C4-2B (cell line): Measurements from ENCODE around the gene HOXC5.

Source experiments
- H3K27ac ChIP-seq: fragments of 450-650 bp; 2 replicates; pipeline ENCODE4 v1.5.1; 2017
- ZFX ChIP-seq: fragments of 450-650 bp; IDR thresholded peaks from 2 replicates; pipeline ENCODE4 v1.6.1; 2017
- TF ChIP-seq, protein P1 (sequence below): fragments of 450-650 bp; conservative IDR thresholded peaks from 2 replicates; pipeline ENCODE4 v1.5.1; 2017; ENCODE audit warnings: mild to moderate bottlenecking

The HOXC5 gene

DNA sequence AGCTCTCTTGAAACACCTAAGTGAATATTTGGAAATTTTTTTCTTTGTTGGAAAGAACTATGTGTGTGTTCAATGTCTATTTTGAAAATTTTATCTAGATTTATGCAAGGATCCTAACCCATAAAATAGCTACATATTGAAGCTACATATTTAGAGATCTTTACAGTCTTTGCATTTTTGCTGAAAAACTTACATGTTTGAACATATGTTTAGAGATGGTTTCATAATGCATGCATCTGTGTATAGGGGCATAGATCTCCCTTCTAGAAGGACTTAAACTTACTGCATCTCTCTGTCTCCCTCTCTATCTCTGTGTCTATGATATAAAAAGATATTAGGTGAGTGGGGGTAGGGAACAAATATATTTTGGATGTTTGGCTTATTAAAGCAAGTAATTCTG is 12.6 kb downstream of the HOXC5 start:
- no peak overlapping the region for H3K27ac ChIP-seq
- no peak for TF ChIP-seq ZFX
- TF ChIP-seq, protein P1, sequence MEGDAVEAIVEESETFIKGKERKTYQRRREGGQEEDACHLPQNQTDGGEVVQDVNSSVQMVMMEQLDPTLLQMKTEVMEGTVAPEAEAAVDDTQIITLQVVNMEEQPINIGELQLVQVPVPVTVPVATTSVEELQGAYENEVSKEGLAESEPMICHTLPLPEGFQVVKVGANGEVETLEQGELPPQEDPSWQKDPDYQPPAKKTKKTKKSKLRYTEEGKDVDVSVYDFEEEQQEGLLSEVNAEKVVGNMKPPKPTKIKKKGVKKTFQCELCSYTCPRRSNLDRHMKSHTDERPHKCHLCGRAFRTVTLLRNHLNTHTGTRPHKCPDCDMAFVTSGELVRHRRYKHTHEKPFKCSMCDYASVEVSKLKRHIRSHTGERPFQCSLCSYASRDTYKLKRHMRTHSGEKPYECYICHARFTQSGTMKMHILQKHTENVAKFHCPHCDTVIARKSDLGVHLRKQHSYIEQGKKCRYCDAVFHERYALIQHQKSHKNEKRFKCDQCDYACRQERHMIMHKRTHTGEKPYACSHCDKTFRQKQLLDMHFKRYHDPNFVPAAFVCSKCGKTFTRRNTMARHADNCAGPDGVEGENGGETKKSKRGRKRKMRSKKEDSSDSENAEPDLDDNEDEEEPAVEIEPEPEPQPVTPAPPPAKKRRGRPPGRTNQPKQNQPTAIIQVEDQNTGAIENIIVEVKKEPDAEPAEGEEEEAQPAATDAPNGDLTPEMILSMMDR: no peak

DNA sequence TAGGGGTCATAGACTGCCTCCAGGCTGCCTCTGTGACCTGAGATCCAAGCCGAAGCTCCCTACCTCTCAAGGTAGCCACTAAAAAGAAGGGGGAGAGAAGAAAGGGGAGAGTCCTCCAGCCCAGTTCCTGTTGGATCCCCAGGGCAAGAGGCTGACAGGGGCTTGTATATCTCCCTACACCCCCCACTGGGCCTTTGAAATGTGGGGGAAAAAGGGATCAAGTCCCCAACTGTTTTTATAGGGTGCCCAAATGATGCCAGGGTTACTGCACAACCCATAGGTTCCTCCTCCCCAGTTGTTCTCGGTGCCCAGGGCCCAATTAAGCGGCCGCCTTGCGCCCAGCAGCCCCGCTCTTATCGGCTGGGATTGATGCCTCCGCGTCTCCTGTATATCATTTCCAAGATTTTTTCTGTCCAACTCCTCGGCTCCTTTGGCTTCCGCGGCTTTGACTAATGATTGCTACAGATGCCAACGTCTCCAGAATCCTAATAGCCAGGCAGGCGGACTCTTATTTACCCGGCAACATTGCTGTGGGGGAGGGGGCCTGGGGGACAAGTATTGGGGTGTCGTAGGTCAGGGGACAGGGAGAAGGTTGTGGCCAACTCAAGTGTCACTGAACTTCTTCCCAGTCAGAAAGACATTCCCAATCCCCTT is 13.1 kb downstream of the HOXC5 start:
- TF ChIP-seq, protein P1: no peak
- no peak for TF ChIP-seq ZFX
- no peak overlapping the region for H3K27ac ChIP-seq

DNA sequence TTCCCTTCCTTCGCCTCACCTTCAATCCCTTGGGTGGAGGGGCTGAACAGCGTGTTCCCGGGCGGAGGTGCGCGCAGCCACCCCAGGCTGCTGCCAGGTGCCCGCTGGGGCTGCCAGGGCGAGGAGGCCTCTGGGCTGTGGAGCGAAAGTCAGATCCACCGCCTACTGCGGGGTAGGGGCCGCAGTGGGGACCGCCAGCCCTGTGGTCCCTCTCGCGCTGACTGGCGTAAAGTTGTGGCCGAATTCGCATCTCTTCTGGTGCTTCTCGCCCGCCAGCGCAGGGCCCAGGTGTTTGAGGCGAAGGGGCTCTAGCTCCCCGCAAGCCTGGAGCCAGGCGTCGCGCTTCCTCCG is 13.9 kb downstream of the HOXC5 start:
- H3K27ac ChIP-seq: no peak overlapping the region
- TF ChIP-seq, protein P1: no peak
- TF ChIP-seq ZFX: no peak

DNA sequence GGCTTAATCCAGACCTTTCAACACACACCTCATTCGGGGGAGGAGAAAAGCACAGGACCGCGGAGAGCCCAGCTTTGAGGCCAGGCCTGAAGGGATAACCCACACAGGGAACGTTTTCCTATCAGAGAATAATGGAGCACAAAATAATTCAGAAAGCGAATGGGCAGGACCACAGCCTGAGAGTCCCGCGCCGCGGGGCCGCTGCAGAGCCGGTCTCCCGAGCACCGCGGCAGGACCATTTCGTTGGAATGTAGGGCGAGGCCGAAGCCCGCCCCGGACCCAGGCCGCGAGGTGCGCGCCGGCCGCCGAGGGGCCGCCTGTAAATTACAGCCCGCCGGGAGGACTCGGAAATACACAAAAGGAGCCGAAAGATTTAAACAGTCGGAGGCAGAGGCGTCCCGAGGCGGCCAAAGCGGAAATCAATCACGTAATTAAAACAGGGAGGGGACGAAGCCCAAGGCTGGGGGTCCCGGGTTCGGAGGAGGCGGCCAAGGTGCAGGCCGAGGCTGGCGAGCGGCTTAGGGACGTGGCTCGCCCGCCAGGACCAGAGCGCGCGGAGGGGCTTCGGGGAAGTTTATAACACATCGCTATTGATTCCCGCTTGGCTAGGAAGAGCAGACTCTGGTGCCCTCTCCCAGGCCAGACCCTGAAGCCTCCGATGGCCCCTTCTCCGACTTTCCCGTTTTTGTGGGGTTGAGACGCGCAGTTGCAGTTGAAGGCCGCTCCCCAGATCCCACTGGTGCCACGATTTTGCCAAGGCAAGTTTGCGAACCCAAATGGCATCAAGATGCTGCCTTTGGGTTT is 14.5 kb downstream of the HOXC5 start:
- no peak for TF ChIP-seq ZFX
- TF ChIP-seq, protein P1: no peak
- H3K27ac ChIP-seq: no peak overlapping the region

DNA sequence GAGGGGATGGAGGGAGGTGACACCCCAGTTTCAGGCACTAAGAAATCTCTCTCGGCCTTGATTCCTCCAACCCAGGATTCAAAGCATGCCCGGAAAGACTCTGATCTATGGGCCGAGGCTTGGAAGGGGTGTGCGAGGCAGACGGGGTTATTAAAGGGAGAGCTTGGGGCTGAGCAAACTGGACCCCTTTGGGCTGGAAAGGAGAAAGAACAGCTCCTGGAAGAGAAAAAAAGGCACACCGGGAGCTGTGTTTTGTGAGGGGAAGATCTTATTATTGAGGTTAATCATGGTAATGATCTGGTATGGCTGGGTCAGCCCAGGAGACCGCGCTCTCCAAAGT is 15.1 kb downstream of the HOXC5 start:
- no peak overlapping the region for H3K27ac ChIP-seq
- TF ChIP-seq, protein P1: no peak
- no peak for TF ChIP-seq ZFX

DNA sequence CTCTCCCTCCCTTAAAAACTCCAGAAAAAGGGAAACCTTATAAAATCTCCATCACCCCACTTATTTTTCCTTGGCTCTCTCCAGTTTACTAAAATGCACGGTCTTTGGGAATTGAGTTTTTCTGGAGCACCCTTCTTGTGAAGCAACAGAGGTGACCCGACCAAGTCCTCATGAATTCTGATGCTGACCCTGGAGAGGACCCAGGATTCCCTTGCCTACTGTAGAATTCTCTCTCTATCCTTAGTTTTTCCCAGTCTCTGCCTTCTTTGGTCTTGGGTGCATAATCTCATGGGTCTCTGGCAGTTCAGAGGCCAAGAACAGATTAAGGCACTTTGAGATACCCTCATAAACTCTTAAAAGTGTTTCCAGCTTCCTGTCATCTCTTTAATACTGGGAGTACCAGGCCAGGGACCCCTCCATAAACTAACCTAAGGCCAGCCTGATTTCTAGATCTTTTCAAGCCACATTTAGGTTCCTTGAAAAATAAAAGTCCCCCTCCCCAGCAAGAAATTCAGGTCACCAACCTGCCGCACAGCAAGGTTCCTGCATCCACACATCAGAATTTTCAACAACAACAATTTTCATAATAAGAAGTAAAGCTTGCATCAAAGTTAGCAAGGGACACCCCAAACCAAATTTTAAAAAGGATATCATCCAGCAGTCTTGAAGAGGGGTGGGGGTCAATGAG is 15.7 kb downstream of the HOXC5 start:
- no peak overlapping the region for H3K27ac ChIP-seq
- TF ChIP-seq, protein P1: no peak
- TF ChIP-seq ZFX: no peak

DNA sequence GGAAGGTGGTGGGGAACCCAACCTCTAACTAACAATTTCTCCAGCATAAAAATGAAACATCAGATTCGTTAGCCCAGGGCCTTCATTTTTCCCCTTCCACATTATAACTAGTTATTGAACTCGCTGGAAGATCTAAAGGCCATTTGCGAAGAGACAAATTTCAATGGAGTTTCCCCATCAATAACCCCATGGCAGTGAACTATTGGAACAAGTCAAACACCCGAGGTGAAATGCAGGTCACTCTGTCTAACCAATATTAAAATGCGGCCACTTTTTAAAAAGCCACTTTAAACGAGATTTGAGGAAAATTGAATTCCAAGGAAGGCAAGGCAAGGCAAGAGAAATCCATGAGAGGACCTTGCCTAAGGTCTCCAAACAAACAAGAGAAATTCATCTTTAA is 16.3 kb downstream of the HOXC5 start:
- H3K27ac ChIP-seq: no peak overlapping the region
- TF ChIP-seq, protein P1: no peak
- no peak for TF ChIP-seq ZFX
